Measurements from ENCODE around the gene LHX2.

GRCh38 chr9:124014211-124014955 lies 2.8 kb downstream of the LHX2 start:
- TF ChIP-seq GABPA (IDR thresholded peaks at IDR 0.05; ENCODE audit: low read depth, low read length): no peak
- no peak for TF ChIP-seq GABPA (CRISPR knock-in tag; IDR thresholded peaks at IDR 0.05; ENCODE audit: low read depth)
- no peak for TF ChIP-seq KDM5A (IDR thresholded peaks at IDR 0.05; ENCODE audit: borderline replicate concordance, low read length)
- TF ChIP-seq ZNF605 (CRISPR knock-in tag; IDR thresholded peaks at IDR 0.05): no peak
- no peak for TF ChIP-seq JUND (CRISPR knock-in tag; IDR thresholded peaks at IDR 0.05)
- no peak for TF ChIP-seq JUNB (CRISPR knock-in tag; IDR thresholded peaks at IDR 0.05; ENCODE audit: borderline replicate concordance)
- no peak for TF ChIP-seq HDAC1 (CRISPR knock-in tag; IDR thresholded peaks at IDR 0.05)
- TF ChIP-seq FOXA1 (IDR thresholded peaks at IDR 0.05): no peak
- no peak for TF ChIP-seq FOXA1 (CRISPR knock-in tag; IDR thresholded peaks at IDR 0.05)
- TF ChIP-seq ZSCAN22 (CRISPR knock-in tag; IDR thresholded peaks at IDR 0.05): no peak
- no peak for TF ChIP-seq NCOR1 (IDR thresholded peaks at IDR 0.05; ENCODE audit: borderline replicate concordance, low read length)
- no peak for TF ChIP-seq MEIS1 (CRISPR knock-in tag; IDR thresholded peaks at IDR 0.05; ENCODE audit: borderline replicate concordance)
- TF ChIP-seq ZNF24 (IDR thresholded peaks at IDR 0.05): no peak

All from HepG2 (cell line).